HG03066 (cell line): Measurements from ENCODE around the gene FAM3D.
"Not testable (repeated sequence)": the region's sequence is repeated elsewhere in the genome, so short reads cannot be mapped to it uniquely, and the experiment has no call there.

Experiments used
- ATAC-seq: cut with Tn5 transposase; IDR thresholded peaks from one replicate; pipeline ENCODE4 v1.9.1; 2021; ENCODE audit warnings: low read depth; ENCODE audit not compliant: unreplicated experiment

The FAM3D gene

GRCh38 chr3:58685641-58686040 is 19.1 kb upstream of the FAM3D start:
- no peak for ATAC-seq

- peak; percentile 72 for ATAC-seq
These were observed 16.9 kb upstream of the FAM3D start for GRCh38 chr3:58683466-58683865.

- no peak for ATAC-seq
These were observed 16.5 kb upstream of the FAM3D start for GRCh38 chr3:58683001-58683458.

- ATAC-seq = no peak
These were observed 15.3 kb upstream of the FAM3D start for GRCh38 chr3:58681863-58682262.

DNA sequence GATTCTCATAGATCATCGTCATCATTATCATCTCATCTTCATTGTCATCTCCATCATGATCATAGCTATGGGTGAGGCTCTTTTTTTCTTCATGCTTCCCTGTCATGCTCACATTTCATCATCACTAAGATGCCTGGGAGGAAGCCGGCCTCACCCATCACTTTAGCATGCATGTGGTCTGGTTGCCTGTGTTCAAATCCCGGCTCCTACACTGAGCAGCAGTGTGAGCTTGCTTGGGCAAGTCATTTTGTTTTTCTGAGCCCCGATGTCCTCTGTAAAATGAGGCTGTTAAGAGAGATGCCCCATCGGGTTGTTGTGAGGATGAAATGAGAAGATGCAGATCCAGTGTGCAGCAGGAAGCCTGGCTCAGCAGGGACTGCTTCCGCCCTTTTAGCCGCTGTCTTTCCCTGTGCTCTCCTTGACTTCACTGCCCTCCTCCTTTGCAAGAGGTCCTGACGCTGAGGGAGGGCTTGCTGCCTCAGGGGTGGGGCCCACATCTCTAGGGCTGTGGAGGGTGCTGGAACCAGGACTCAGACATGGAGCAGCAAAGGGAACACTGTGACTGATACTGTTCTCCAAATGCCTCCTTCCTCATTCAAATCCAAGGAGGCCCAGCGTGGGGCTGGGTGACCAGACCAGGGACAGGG is 14.4 kb upstream of the FAM3D start:
- no peak for ATAC-seq

DNA sequence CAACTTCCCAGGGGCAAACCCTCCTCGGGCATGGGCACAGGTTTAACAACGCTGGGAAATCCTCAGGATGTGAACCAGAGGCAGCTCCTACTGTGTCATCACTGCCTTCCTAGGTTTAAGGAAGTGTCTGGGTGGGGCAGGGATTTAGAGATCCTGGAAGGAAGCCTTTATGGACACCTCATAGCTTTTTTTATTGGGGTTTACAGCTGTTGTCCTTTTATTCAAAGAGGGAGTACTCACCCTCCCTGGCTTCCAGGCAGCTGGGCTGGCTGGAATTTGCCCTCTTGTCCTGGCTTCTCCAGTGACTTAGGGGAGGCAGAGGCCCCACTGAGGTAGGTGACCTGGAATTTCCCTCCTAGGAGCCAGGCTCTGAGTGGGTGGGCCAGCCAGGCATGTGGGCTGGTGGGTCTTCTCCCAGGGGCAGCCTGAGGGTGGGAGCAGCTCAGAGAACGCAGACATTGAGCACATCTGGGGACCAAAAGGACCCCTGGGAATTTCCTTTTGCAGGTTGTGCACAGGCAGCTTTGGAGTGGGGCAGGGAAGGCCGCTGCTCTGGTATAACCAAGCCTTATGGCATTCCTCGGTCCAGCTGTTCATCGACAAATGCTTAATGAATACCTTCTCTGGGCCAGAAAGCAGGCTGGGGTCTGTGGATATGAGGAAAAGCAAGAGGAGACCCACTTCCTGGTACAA is 13.5 kb upstream of the FAM3D start:
- ATAC-seq = no peak

- no peak for ATAC-seq
These were observed 12.9 kb upstream of the FAM3D start for GRCh38 chr3:58679446-58679845.

- ATAC-seq = not testable (repeated sequence)
These were observed 11.8 kb upstream of the FAM3D start for GRCh38 chr3:58678177-58678970.

GRCh38 chr3:58672880-58673279 is 6.3 kb upstream of the FAM3D start:
- ATAC-seq = no peak

DNA sequence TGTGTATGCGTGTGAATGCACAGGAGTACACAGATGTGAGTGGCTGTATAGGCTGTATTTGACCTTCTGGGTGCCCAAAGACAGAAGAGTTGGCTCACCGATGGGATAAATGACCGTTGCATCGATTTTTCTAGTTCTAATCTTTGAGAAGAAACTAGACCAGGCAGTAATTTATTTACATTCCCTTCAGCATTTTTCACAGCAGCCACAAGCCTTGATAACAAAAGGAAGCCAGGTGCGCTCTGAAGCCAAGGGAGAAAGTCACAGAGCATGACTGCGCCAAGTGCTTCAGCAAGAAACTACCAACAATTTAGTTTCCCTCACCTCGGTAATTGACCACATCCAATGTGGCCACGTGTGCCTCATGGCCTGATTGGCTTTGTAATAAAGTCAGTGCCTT is 5.9 kb upstream of the FAM3D start:
- ATAC-seq = no peak

- no peak for ATAC-seq
These were observed 4.0 kb upstream of the FAM3D start for GRCh38 chr3:58670506-58671135.

- no peak for ATAC-seq
These were observed 1.7 kb upstream of the FAM3D start for GRCh38 chr3:58668247-58668646.

- no peak for ATAC-seq
These were observed 1.1 kb upstream of the FAM3D start for GRCh38 chr3:58667704-58668103.

- ATAC-seq = no peak
These were observed 655 bp upstream of the FAM3D start for GRCh38 chr3:58667229-58667628.

DNA sequence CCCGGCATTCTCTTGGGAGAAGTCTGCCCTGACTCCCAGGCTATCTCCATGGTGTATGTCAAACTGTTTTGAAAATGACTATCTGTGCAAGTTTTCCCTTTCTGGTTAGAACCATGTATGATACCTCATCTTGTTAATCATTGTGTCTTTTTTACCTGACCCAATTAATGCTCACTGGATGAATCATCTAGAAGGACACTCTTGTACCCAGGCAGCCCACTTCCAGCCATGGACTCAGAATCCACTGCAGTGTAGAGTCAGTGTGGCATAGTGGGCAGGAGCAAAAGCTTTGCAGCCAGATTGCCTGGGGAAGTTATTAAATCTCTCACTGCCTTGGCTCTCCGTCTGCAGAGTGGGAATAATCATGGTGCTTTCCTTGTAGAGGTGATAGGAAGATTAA is 1.2 kb downstream of the FAM3D start:
- ATAC-seq = no peak

DNA sequence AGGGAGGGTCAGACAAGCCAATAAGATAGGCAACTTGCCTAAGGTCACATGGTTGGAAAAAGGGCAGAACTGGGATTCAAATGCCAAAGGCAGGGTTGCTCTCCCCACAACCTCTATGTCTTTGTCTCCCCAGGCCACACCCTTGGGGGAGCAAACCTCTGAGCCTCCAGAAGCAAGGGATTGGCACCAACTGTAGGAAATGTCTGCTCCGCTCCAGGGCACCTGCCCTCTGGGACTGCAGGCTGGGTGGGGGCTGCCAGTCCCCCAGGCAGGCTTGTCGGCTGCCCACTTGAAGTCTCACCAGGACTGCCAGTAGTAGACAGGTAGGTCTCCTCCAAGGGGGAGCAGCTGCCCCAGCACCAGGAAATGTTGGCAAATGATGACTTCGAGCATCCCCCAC is 2.0 kb downstream of the FAM3D start:
- ATAC-seq = no peak

DNA sequence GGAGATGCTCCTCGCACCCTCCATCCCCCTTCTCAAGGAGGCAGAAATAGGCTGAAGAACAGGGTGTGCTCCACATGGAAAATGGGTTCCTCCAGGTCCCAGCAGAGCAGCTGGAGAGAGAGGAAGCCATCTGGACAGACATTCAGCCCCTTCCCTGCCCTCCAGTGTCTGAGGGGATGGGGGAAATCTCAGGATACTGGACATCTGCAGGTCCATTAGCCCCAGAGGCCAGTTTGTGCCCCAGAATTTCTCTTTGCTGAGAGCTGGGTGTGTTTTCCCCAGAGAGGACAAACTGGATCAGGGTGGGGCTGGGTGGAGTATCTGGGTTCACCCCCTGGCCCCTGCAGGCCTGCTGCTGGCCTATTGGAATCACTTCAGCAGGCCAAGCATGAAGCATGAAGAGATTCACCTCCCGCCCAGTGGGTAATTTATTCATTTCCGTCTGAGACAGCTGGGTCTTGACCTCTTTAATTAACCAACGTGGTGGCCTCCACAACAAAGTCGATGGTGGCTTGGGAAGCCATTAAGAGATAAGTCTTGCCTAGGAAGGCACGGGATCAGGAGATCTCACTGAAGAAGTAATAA is 4.6 kb downstream of the FAM3D start:
- ATAC-seq = no peak

DNA sequence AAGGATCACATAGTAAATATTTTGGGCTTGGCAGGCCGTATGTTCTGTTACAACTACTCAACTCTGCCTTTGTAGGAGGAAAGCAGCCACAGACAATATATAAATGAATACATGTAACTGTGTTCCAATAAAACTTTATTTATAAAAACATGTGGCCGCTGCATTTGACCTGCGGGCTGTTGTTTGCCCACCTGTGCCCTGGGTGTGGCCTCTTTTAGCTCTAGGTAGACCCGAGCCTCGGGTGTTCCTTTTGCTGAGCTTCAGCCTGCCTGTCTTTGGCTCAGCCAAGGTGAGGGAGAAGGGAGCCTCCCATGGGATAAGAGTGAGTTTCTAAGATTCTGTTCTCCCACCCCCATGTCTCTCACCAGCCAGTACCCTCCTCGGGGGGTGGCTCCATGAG is 5.6 kb downstream of the FAM3D start:
- ATAC-seq = no peak

- no peak for ATAC-seq
These were observed 7.4 kb downstream of the FAM3D start for GRCh38 chr3:58659051-58659675.

GRCh38 chr3:58658508-58658907 is 8.1 kb downstream of the FAM3D start:
- no peak for ATAC-seq
